Measurements from ENCODE around the gene COL5A1.

The COL5A1 gene

GRCh38 chr9:134747951-134748489 is 106.4 kb downstream of the COL5A1 start:
- no peak overlapping the region for H3K4me3 ChIP-seq (ENCODE audit: low read depth, low read length)
- DNase-seq (ENCODE audit: low read depth), result no peak

GRCh38 chr9:134748591-134748990 is 107.0 kb downstream of the COL5A1 start:
- DNase-seq (ENCODE audit: low read depth), result no peak
- H3K4me3 ChIP-seq (ENCODE audit: low read depth, low read length), result no peak overlapping the region

GRCh38 chr9:134750450-134751155 is 109.0 kb downstream of the COL5A1 start:
- no peak for DNase-seq (ENCODE audit: low read depth)
- no peak overlapping the region for H3K4me3 ChIP-seq (ENCODE audit: low read depth, low read length)

- DNase-seq (ENCODE audit: low read depth), result no peak
- H3K4me3 ChIP-seq (ENCODE audit: low read depth, low read length), result no peak overlapping the region
These were observed 110.0 kb downstream of the COL5A1 start for GRCh38 chr9:134751622-134752021.

GRCh38 chr9:134752471-134753168 is 111.0 kb downstream of the COL5A1 start:
- H3K4me3 ChIP-seq (ENCODE audit: low read depth, low read length), result no peak overlapping the region
- no peak for DNase-seq (ENCODE audit: low read depth)

- DNase-seq (ENCODE audit: low read depth), result no peak
- H3K4me3 ChIP-seq (ENCODE audit: low read depth, low read length), result no peak overlapping the region
These were observed 111.6 kb downstream of the COL5A1 start for GRCh38 chr9:134753191-134753590.

- DNase-seq (ENCODE audit: low read depth), result no peak
- H3K4me3 ChIP-seq (ENCODE audit: low read depth, low read length), result no peak overlapping the region
These were observed 113.8 kb downstream of the COL5A1 start for GRCh38 chr9:134755221-134755907.

- DNase-seq (ENCODE audit: low read depth), result no peak
- H3K4me3 ChIP-seq (ENCODE audit: low read depth, low read length), result no peak overlapping the region
These were observed 114.5 kb downstream of the COL5A1 start for GRCh38 chr9:134756098-134756497.

- DNase-seq (ENCODE audit: low read depth), result no peak
- H3K4me3 ChIP-seq (ENCODE audit: low read depth, low read length), result no peak overlapping the region
These were observed 115.8 kb downstream of the COL5A1 start for GRCh38 chr9:134757216-134757975.

GRCh38 chr9:134758949-134759607 is 117.5 kb downstream of the COL5A1 start:
- DNase-seq (ENCODE audit: low read depth), result no peak
- no peak overlapping the region for H3K4me3 ChIP-seq (ENCODE audit: low read depth, low read length)

GRCh38 chr9:134759913-134760312 is 118.3 kb downstream of the COL5A1 start:
- H3K4me3 ChIP-seq (ENCODE audit: low read depth, low read length), result no peak overlapping the region
- DNase-seq (ENCODE audit: low read depth), result no peak

- DNase-seq (ENCODE audit: low read depth), result no peak
- no peak overlapping the region for H3K4me3 ChIP-seq (ENCODE audit: low read depth, low read length)
These were observed 119.3 kb downstream of the COL5A1 start for GRCh38 chr9:134760750-134761420.

- no peak overlapping the region for H3K4me3 ChIP-seq (ENCODE audit: low read depth, low read length)
- no peak for DNase-seq (ENCODE audit: low read depth)
These were observed 123.1 kb downstream of the COL5A1 start for GRCh38 chr9:134764473-134765269.

- no peak for DNase-seq (ENCODE audit: low read depth)
These were observed 124.2 kb downstream of the COL5A1 start for GRCh38 chr9:134765785-134766184.

GRCh38 chr9:134766587-134766986 is 125.0 kb downstream of the COL5A1 start:
- no peak for DNase-seq (ENCODE audit: low read depth)
- H3K4me3 ChIP-seq (ENCODE audit: low read depth, low read length), result no peak overlapping the region

More at GRCh38 chr9:134765785-134766184, 124.2 kb downstream of the COL5A1 start:
- no peak overlapping the region for H3K4me3 ChIP-seq (ENCODE audit: low read depth, low read length)

- H3K4me3 ChIP-seq (ENCODE audit: low read depth, low read length), result no peak overlapping the region
These were observed 126.7 kb downstream of the COL5A1 start for GRCh38 chr9:134768332-134768708.

GRCh38 chr9:134768709-134769351 is 127.2 kb downstream of the COL5A1 start:
- no peak overlapping the region for H3K4me3 ChIP-seq (ENCODE audit: low read depth, low read length)
- no peak for DNase-seq (ENCODE audit: low read depth)

More at GRCh38 chr9:134768332-134768708, 126.7 kb downstream of the COL5A1 start:
- DNase-seq (ENCODE audit: low read depth), result no peak

Measured in skeletal muscle cell (primary cell).